Lung (tissue), 12 donors: ENCODE data around the gene ARL8B. TPM values are rescaled to one million over a fixed set of nuclear protein-coding genes. Genes with fewer than 3 reads are reported as not detected.
"Not testable (repeated sequence)": the region's sequence is repeated elsewhere in the genome, so short reads cannot be mapped to it uniquely, and the experiment has no call there.

Experiments used
- ATAC-seq: fragments of 200-7000 bp; cut with Tn5 transposase; one replicate; pipeline ENCODE4 v1.9.1; 2020; ENCODE audit warnings: moderate number of reproducible peaks; ENCODE audit not compliant: insufficient read depth, low FRiP score
- DNase-seq, 3 donors: peaks; one replicate each; pipeline ENCODE4 v3.0.0-alpha.2; 2013 to 2017
- H3K27ac ChIP-seq, 2 donors: one replicate each; pipeline ENCODE4 v1.5.1; 2013; ENCODE audit warnings: mild to moderate bottlenecking in 2 of 2, moderate library complexity in 2 of 2, control low read depth in 1 of 2, inconsistent platforms in 1 of 2, low read depth in 1 of 2, low read length in 1 of 2
- H3K27me3 ChIP-seq, 3 donors: one replicate each; pipeline ENCODE4 v1.5.1; 2013; ENCODE audit warnings: low read length in 2 of 3; ENCODE audit not compliant: control insufficient read depth in 3 of 3, insufficient read depth in 3 of 3
- H3K36me3 ChIP-seq, 4 donors: one replicate each; pipeline ENCODE4 v1.5.1; 2013; ENCODE audit warnings: low read length in 4 of 4, mild to moderate bottlenecking in 1 of 4, moderate library complexity in 1 of 4; ENCODE audit not compliant: control insufficient read depth in 4 of 4, insufficient read depth in 4 of 4
- H3K4me1 ChIP-seq, 5 donors: one replicate each; pipeline ENCODE4 v1.5.1; 2013; ENCODE audit warnings: low read length in 5 of 5, mild to moderate bottlenecking in 2 of 5, moderate library complexity in 1 of 5; ENCODE audit not compliant: control insufficient read depth in 5 of 5, insufficient read depth in 5 of 5
- H3K4me3 ChIP-seq: one replicate; pipeline ENCODE4 v1.5.1; 2013; ENCODE audit warnings: mild to moderate bottlenecking, control low read depth, moderate library complexity
- H3K9ac ChIP-seq, 2 donors: one replicate each; pipeline ENCODE4 v1.5.1; 2013; ENCODE audit warnings: low read length in 2 of 2, control low read depth in 1 of 2; ENCODE audit not compliant: insufficient read depth in 1 of 2
- H3K9me3 ChIP-seq, 4 donors: one replicate each; pipeline ENCODE4 v1.5.1; 2013; ENCODE audit warnings: low read length in 3 of 4, mild to moderate bottlenecking in 1 of 4, moderate library complexity in 1 of 4; ENCODE audit not compliant: control insufficient read depth in 4 of 4, insufficient read depth in 3 of 4
- WGBS, 2 donors: extraction: QIAGEN DNeasy Blood & Tissue Kit; methylation state at CpG; one replicate each; pipeline ENCODE4 v1.1.7; 2013; 5-methylcytosine and 5-hydroxymethylcytosine counted together
- polyA plus RNA-seq, 2 donors: library from polyadenylated mRNA; stranded (reverse); fragments of 200-250 nt; gene quantifications; one replicate each; pipeline ENCODE4 v1.2.1, GENCODE V29; 2013
- total RNA-seq, 2 donors: library from RNA; depleted of rRNA in 1 of 2; stranded (reverse); fragments of >200 nt in 1 of 2; gene quantifications; one replicate each; pipeline ENCODE4 v1.2.1, GENCODE V29; 2014 to 2021
- TF ChIP-seq, protein P1 (sequence below): IDR thresholded peaks from 2 replicates; pipeline ENCODE4 v1.5.1; 2012; ENCODE audit warnings: mild to moderate bottlenecking; ENCODE audit errors: control extremely low read depth, extremely low read depth
- donor health status: control.
- donor health status: control.
- donor health status: Bipolar disorder and iron deficiency.
- donor health status: healthy.
- donor health status: DM: yes; HTN: yes; CAD: no.

Gene ARL8B
- total and polyA plus RNA-seq, 4 donors, result 58.9 to 108 (median 74.8) TPM

GRCh38 chr3:5079761-5080160 is 42.3 kb upstream of the ARL8B start:
- Histone ChIP-seq H3K27ac (no peak overlapping the region), H3K36me3 (no peaks in the 10 kb centered on the region), H3K9ac (no peak overlapping the region), H3K4me1 (peaks cover 0 to 4% (median 0%) of the 10 kb centered on the region in 5 donors), H3K9me3 (peaks cover 0 to 3% (median 0%) of the 10 kb centered on the region in 4 donors), H3K4me3 (no peak overlapping the region), H3K27me3 (no peaks in the 10 kb centered on the region)
- DNase-seq (no peak), ATAC-seq (no peak)
- WGBS, 2 donors, result 90 to 98% methylated on average over 3 of the region's 3 CpGs
- TF ChIP-seq, protein P1, sequence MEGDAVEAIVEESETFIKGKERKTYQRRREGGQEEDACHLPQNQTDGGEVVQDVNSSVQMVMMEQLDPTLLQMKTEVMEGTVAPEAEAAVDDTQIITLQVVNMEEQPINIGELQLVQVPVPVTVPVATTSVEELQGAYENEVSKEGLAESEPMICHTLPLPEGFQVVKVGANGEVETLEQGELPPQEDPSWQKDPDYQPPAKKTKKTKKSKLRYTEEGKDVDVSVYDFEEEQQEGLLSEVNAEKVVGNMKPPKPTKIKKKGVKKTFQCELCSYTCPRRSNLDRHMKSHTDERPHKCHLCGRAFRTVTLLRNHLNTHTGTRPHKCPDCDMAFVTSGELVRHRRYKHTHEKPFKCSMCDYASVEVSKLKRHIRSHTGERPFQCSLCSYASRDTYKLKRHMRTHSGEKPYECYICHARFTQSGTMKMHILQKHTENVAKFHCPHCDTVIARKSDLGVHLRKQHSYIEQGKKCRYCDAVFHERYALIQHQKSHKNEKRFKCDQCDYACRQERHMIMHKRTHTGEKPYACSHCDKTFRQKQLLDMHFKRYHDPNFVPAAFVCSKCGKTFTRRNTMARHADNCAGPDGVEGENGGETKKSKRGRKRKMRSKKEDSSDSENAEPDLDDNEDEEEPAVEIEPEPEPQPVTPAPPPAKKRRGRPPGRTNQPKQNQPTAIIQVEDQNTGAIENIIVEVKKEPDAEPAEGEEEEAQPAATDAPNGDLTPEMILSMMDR, result no peak

GRCh38 chr3:5080779-5081550 is 41.1 kb upstream of the ARL8B start:
- Histone ChIP-seq H3K9ac (no peak overlapping the region), H3K9me3 (peaks cover 0 to 3% (median 0%) of the 10 kb centered on the region in 4 donors), H3K4me3 (no peak overlapping the region), H3K27me3 (no peaks in the 10 kb centered on the region), H3K4me1 (peaks cover 0 to 4% (median 0%) of the 10 kb centered on the region in 5 donors), H3K36me3 (no peaks in the 10 kb centered on the region), H3K27ac (no peak overlapping the region)
- ATAC-seq (no peak), DNase-seq (no peak)
- WGBS, 2 donors, result 83 to 92% methylated on average over 15 of the region's 15 CpGs
- TF ChIP-seq, protein P1, result no peak

GRCh38 chr3:5081973-5082788 is 39.9 kb upstream of the ARL8B start:
- not testable (repeated sequence) for H3K9me3 ChIP-seq, ATAC-seq, DNase-seq, H3K4me3 ChIP-seq, H3K27ac ChIP-seq, H3K4me1 ChIP-seq, H3K9ac ChIP-seq, H3K27me3 ChIP-seq, H3K36me3 ChIP-seq
- 59 to 63% methylated on average over 18 of the region's 18 CpGs for WGBS, 2 donors

GRCh38 chr3:5082789-5083115 is 39.3 kb upstream of the ARL8B start:
- Histone ChIP-seq H3K9me3 (peaks cover 0 to 3% (median 0%) of the 10 kb centered on the region in 4 donors), H3K36me3 (no peaks in the 10 kb centered on the region), H3K9ac (no peak overlapping the region), H3K27me3 (no peaks in the 10 kb centered on the region), H3K4me3 (no peak overlapping the region), H3K4me1 (peaks cover 0 to 4% (median 0%) of the 10 kb centered on the region in 5 donors), H3K27ac (no peak overlapping the region)
- 85 to 99% methylated on average over 7 of the region's 7 CpGs for WGBS, 2 donors
- ATAC-seq (no peak), DNase-seq (no peak)
- TF ChIP-seq, protein P1, result no peak
